ENCODE data around the gene CALU. TPM values are rescaled to one million over a fixed set of nuclear protein-coding genes. Genes with fewer than 3 reads are reported as not detected.
A peak's percentile ranks its signal among the peaks of the same experiment; 100 is the strongest.

The CALU gene
- polyA plus RNA-seq, 1 donor (not counting 4 experiments of a cell fraction or from before 2014, with no cell fraction given): 155 TPM

- peaks cover 55% of the 10 kb centered on the region for H4K20me1 ChIP-seq (ENCODE audit: control insufficient read depth, extremely low read depth, insufficient read depth, low read length)
- DNase-seq (ENCODE audit: low read depth, low spot score) (no peak), FAIRE-seq (no peak)
- H3K27ac ChIP-seq (ENCODE audit: control insufficient read depth, insufficient read depth, low read length): no peak overlapping the region
- no peaks in the 10 kb centered on the region for H3K27me3 ChIP-seq (ENCODE audit: control insufficient read depth, extremely low read depth, insufficient read depth, low read length)
- H3K4me2 ChIP-seq (ENCODE audit: control insufficient read depth, extremely low read depth, insufficient read depth, low read depth, low read length): peak overlapping the region; percentile 16
- H3K4me3 ChIP-seq (ENCODE audit: control insufficient read depth in 2 of 3, extremely low read depth in 1 of 3, insufficient read depth in 2 of 3, low read depth in 1 of 3, low read length in 3 of 3): no peak overlapping the region
- no peaks in the 10 kb centered on the region for H3K9me1 ChIP-seq (ENCODE audit: control insufficient read depth, extremely low read depth, insufficient read depth, low read length)
- H3K9me3 ChIP-seq (ENCODE audit: control insufficient read depth, low read depth, low read length): no peaks in the 10 kb centered on the region
- no peak overlapping the region for H3K9ac ChIP-seq (ENCODE audit: control insufficient read depth, extremely low read depth, insufficient read depth, low read length)
- peaks cover 92% of the 10 kb centered on the region for H3K79me2 ChIP-seq (ENCODE audit: control insufficient read depth, insufficient read depth, low read length)
- peaks cover 4 to 16% of the 10 kb centered on the region in 2 experiments for H3K36me3 ChIP-seq (ENCODE audit: control insufficient read depth in 2 of 2, extremely low read depth in 1 of 2, insufficient read depth in 2 of 2, low read length in 2 of 2)
- TF ChIP-seq CTCF (optimal IDR thresholded peaks at IDR 0.05 in 1 of 3, IDR thresholded peaks at IDR 0.05 in 1 of 3, conservative IDR thresholded peaks at IDR 0.05 in 1 of 3; ENCODE audit: extremely low read depth in 1 of 3, insufficient read depth in 2 of 3, low read length in 3 of 3) (no peak), EZH2 (IDR thresholded peaks at IDR 0.05; ENCODE audit: low read length) (no peak)
- dilution Hi-C loops (cut with MboI; ENCODE audit: extremely low pct_ligation_motif_present, low sequenced_read_pairs): no loop called here
- peaks cover 39% of the 10 kb centered on the region for H3K4me1 ChIP-seq (ENCODE audit: control insufficient read depth, extremely low read depth, insufficient read depth, low read length)
- no peak overlapping the region for H2AFZ ChIP-seq (ENCODE audit: control insufficient read depth, low read length)
Measured at GRCh38 chr7:128743112-128743772, 4.1 kb downstream of the CALU start.

GRCh38 chr7:128744366-128744905 lies 5.3 kb downstream of the CALU start:
- Histone ChIP-seq H4K20me1 (ENCODE audit: control insufficient read depth, extremely low read depth, insufficient read depth, low read length) (peaks cover 62% of the 10 kb centered on the region), H3K4me3 (ENCODE audit: control insufficient read depth in 2 of 3, extremely low read depth in 1 of 3, insufficient read depth in 2 of 3, low read depth in 1 of 3, low read length in 3 of 3) (no peak overlapping the region), H3K9me1 (ENCODE audit: control insufficient read depth, extremely low read depth, insufficient read depth, low read length) (no peaks in the 10 kb centered on the region), H3K9me3 (ENCODE audit: control insufficient read depth, low read depth, low read length) (no peaks in the 10 kb centered on the region), H3K4me1 (ENCODE audit: control insufficient read depth, extremely low read depth, insufficient read depth, low read length) (peaks cover 32% of the 10 kb centered on the region), H3K4me2 (ENCODE audit: control insufficient read depth, extremely low read depth, insufficient read depth, low read depth, low read length) (peak overlapping the region; percentile 14), H3K27me3 (ENCODE audit: control insufficient read depth, extremely low read depth, insufficient read depth, low read length) (no peaks in the 10 kb centered on the region), H3K36me3 (ENCODE audit: control insufficient read depth in 2 of 2, extremely low read depth in 1 of 2, insufficient read depth in 2 of 2, low read length in 2 of 2) (peaks cover 6 to 25% of the 10 kb centered on the region in 2 experiments), H3K79me2 (ENCODE audit: control insufficient read depth, insufficient read depth, low read length) (peaks cover 100% of the 10 kb centered on the region), H3K9ac (ENCODE audit: control insufficient read depth, extremely low read depth, insufficient read depth, low read length) (no peak overlapping the region), H2AFZ (ENCODE audit: control insufficient read depth, low read length) (no peak overlapping the region), H3K27ac (ENCODE audit: control insufficient read depth, insufficient read depth, low read length) (no peak overlapping the region)
- dilution Hi-C loops (cut with MboI; ENCODE audit: extremely low pct_ligation_motif_present, low sequenced_read_pairs): no loop called here
- DNase-seq (ENCODE audit: low read depth, low spot score) (no peak), FAIRE-seq (no peak)
- no peak for TF ChIP-seq CTCF (optimal IDR thresholded peaks at IDR 0.05 in 1 of 3, IDR thresholded peaks at IDR 0.05 in 1 of 3, conservative IDR thresholded peaks at IDR 0.05 in 1 of 3; ENCODE audit: extremely low read depth in 1 of 3, insufficient read depth in 2 of 3, low read length in 3 of 3)
- TF ChIP-seq EZH2 (IDR thresholded peaks at IDR 0.05; ENCODE audit: low read length): no peak

Data from keratinocyte (primary cell).